ENCODE results near the gene APC2.

APC2 gene

DNA sequence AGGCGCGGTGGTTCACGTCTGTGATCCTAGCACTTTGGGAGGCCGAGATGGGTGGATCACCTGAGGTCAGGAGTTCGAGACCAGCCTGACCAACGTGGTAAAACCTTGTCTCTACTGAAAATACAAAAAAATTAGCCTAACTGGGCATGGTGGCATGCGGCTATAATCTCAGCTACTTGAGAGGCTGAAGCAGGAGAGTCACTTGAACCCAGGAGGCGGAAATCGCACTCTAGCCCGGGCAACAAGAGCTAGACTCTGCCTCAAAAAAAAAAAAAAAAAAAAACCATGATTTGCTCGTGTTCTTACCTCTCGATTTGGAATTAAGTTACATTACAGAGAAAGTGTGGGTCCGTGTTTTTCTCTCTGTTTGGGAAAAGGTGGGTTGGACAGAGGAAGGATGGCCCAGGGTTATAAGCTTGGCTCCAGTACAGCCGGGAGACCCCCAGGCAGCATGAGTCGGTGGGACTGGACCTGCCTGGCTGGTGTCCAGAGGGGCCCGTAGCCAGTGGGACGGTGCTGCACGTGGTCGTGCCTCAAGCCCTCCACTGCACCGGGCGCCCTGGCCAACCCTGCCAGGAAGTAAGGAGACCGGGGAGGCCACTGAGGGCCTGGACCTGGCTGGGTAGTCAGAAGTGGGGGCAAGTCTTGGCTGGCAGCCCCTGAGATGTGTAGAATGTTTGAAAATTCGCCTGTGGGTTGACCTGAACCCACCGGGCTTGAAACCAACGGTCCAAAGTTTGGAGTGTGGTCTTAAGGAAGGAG is 8.1 kb upstream of the APC2 start:
- no peak for DNase-seq (ENCODE audit: low read depth)
- no peak overlapping the region for H3K4me3 ChIP-seq (ENCODE audit: low read depth, low read length)

DNA sequence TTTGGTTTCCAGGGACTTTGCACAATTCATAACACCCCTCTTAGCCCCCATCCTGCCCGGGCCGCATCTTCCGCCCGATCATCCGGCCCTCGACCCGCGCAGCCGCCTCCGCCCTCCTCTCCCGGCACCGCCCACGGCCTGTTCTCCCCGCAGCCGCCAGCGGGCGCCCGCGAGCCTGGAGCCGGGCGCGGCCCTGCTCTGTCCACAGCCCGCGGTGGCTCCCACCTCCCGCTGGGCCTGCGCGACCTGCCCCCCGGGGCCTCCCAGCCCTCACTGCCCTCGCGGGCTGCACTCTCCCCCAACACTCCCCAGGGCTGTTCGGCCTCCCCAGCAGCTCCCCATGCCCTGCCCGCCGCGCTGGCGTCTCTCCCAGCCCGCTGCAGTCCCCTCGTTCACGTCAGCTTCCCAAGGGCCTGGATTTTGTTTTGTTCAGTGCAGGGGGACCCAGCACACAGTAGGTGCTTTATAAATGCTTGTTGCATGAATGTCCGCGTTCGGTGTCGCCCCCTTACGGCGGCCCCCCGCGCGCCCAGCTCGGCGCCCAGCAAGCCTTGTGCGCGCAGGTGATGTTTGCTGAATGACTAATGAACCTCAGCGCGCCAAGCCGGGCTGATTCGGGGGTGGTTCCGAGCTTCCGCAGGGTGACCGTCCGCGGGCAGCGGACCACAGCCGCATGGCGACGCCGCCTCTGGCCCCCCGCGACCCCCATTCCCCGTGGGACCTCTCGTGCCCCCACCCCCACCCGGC is 4.6 kb upstream of the APC2 start:
- H3K4me3 ChIP-seq (ENCODE audit: low read depth, low read length) = peak overlapping the region; percentile 36
- DNase-seq (ENCODE audit: low read depth) = no peak

- peak overlapping the region; percentile 36 for H3K4me3 ChIP-seq (ENCODE audit: low read depth, low read length)
Observed at GRCh38 chr19:1445932-1446712, 3.8 kb upstream of the APC2 start.

DNA sequence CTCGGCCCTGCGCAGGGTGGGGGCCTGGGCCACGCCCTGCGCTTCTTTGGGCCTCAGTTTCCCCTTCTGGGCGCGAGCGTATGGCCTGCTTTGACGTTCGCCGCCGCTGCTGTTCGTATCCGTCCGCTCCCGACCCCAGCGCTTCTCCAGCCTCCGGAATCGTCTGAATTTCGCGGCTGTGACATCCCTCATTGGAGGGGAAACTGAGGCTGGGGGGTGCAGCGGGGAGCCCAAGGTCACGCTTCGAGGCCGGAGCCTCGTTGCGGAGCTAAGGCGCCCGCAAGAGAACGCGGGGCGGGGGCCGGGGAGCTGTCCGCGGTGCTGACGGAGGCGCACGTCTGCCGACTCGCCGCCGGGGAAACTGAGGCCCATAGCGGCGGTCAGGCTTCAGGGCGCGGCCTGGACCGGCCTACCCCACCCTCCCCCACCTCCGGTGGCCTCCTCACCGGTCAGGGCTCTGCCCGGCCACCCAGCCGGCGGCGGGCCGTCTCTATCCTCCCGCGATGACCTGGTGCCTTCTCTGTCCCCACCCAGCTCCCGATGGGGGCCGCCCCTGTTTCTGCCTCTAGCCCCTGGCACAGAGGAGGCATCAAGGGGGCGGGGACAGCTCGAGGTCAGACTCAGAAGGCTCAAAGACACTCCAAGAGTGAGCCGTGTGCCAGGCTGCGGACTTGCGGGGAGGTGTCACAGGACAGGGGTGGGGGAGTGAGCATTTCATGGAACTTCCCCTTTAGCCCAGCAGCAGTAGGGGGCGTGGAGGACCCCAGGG is 3.0 kb upstream of the APC2 start:
- peak overlapping the region; percentile 36 for H3K4me3 ChIP-seq (ENCODE audit: low read depth, low read length)
- no peak for DNase-seq (ENCODE audit: low read depth)

More at GRCh38 chr19:1445932-1446712, 3.8 kb upstream of the APC2 start:
- DNase-seq (ENCODE audit: low read depth) = no peak

DNA sequence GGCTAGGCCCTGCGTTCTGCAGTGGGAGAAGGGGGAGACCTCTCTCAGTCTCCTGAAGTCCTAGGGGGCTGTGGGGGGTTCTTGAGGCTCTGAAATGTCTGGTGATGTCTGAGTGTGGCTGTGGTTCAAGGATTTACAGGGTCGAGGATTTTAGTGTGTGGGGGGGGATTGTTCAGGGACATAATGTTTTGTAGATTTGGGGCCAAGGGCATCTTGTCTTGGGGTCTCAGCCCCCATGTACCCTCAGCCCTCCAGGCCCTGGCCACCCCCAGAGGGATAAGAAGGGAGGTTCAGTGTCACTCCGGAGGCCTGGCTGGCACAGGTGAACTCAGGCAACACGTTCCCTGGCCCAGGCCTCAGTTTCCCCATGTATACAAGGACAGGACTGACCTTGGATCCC is 2.4 kb upstream of the APC2 start:
- H3K4me3 ChIP-seq (ENCODE audit: low read depth, low read length) = no peak overlapping the region
- DNase-seq (ENCODE audit: low read depth) = no peak

- H3K4me3 ChIP-seq (ENCODE audit: low read depth, low read length) = no peak overlapping the region
- DNase-seq (ENCODE audit: low read depth) = no peak
Observed at GRCh38 chr19:1447944-1448343, 2.0 kb upstream of the APC2 start.

DNA sequence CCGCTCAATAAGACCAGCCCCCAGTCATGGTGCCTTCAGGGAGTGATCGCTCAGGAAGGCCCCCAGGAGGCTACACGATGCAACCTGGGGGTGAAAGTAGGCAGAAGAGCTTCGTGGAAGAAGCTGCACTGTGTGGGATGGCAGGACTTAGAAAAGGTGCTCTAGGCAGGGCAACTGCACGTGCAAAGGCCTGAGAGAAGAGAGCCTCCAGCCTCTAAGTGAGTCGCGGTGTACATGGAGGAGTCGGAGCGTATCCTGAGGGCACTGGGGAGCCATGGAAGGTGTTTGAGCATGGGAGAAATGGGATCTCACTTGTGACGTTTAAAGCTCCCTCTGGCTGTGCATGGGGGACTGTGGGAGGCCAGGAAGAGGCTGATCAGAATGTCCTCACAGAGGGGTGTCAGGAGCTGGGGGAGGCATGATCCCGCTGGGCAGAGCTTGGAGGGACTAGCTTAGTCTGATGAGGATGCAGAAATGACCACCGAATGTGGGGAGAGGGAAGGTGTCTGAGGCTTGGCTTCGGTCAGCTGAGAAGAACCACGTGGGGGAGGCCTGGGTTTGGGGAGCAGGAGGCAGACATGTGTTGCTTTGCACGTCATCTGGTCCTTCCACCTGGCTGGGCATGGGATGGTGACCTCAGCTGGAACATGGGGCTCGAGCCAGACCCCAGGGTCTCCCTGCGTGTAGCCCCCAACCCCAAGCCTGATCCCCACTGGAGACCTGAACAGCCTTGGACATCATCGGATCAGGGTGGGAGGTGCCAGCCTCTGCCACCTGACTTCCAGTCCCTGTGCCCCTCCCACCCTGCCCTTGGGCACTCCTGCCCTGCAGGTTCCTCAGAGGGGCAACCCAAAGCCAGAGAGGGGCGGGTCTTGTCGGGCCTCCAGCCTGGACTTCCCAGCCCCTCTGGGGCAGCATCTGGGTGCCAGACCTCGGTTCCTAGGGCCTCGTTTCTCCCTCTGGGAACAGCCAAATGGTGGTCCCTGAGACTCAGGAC is 1.1 kb downstream of the APC2 start:
- no peak overlapping the region for H3K4me3 ChIP-seq (ENCODE audit: low read depth, low read length)
- no peak for DNase-seq (ENCODE audit: low read depth)

DNA sequence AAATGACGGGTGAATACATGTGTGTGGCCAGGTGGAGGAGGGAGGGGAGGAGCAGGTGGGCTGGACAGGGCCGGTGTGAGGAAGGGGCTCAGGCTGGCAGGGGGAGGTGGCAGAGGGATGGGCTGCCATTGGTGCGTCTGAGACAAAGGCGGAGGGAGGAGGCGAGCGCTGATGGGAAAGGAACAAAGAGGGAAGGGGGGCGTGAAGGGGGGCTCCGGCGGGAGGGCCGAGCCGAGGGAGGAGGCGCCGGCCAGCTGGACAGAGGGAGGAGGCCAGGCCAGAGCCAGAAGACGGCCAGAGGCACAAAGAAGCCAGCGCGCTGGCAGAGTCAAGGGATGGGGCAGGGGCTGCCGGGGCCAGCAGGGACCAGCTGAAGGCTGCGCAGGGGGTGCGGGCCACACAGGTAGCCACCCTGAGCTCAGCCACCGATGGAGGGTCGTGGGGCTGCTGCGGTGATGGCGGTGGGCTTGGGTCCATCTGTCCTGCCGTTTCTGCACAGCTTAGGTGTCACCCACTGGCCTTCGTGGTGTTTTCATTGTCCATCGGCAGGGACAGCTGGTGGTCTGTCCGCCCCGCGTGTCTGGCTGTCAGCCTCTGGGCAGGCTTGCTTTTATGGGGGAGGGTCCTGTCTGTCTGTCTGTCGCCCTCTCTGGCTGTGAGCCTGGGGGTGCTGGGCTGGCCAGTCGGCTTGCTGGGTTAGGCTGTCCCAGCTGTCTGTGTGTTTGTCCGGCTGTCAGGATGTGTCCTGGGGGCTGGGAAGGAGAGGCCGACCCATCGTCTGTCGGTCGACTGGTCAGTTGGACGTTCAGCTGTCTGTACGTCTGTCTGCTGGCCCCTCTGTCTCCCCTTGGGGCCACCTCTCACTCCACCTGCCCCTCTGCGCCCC is 2.2 kb downstream of the APC2 start:
- no peak for DNase-seq (ENCODE audit: low read depth)
- no peak overlapping the region for H3K4me3 ChIP-seq (ENCODE audit: low read depth, low read length)

- no peak overlapping the region for H3K4me3 ChIP-seq (ENCODE audit: low read depth, low read length)
- DNase-seq (ENCODE audit: low read depth) = no peak
Observed at GRCh38 chr19:1452802-1453524, 3.0 kb downstream of the APC2 start.

GRCh38 chr19:1453525-1454364 is 3.8 kb downstream of the APC2 start:
- H3K4me3 ChIP-seq (ENCODE audit: low read depth, low read length) = no peak overlapping the region
- DNase-seq (ENCODE audit: low read depth) = no peak

DNA sequence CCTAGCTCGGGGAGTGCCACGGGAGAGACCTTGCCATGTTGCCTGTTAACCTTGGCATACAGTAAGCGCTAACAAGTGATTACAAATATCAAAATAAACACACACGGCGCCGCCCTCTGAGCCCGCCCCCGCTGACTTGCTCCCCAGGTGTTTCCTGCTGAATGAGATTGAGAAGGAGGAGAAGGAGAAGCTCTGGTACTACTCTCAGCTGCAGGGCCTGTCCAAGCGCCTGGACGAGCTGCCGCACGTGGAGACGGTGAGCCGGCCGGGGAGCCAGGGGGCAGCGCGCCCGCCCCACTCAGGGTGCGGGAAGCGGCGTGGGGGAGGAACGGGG is 5.0 kb downstream of the APC2 start:
- DNase-seq (ENCODE audit: low read depth) = no peak
- no peak overlapping the region for H3K4me3 ChIP-seq (ENCODE audit: low read depth, low read length)

DNA sequence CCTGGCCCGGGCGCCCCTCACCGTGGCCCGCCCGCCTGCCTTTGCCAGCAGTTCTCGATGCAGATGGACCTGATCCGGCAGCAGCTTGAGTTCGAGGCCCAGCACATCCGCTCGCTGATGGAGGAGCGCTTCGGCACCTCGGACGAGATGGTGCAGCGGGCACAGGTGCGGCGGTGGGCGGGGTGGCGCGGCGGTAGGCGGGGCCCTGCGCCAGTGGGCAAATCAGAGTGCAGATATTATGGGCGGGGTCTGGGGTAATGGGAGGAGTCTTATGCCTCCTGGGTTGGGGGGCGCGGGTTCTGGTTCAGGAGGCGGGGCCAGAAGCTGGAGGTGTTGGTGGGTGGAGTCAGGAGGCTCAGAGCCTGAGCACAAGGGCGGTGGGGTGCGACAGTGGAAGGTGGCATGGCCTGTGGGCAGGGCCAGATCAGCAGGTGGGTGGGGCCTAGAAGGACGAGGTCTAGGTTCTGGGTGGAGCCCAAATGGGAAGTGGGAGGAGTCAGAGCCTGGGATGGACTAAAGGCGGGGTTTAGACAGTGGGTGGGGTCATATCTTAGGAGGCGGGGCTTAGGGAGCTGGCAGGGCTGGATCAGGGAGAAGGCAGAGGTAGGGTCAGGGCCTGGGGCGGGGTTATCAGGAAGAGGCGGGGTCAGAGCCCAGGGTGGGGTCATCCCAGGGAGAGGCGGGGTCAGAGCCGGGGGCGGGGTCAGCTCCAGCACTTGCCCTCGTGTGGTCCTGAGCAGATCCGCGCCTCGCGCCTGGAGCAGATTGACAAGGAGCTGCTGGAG is 5.6 kb downstream of the APC2 start:
- no peak overlapping the region for H3K4me3 ChIP-seq (ENCODE audit: low read depth, low read length)
- DNase-seq (ENCODE audit: low read depth) = no peak

DNA sequence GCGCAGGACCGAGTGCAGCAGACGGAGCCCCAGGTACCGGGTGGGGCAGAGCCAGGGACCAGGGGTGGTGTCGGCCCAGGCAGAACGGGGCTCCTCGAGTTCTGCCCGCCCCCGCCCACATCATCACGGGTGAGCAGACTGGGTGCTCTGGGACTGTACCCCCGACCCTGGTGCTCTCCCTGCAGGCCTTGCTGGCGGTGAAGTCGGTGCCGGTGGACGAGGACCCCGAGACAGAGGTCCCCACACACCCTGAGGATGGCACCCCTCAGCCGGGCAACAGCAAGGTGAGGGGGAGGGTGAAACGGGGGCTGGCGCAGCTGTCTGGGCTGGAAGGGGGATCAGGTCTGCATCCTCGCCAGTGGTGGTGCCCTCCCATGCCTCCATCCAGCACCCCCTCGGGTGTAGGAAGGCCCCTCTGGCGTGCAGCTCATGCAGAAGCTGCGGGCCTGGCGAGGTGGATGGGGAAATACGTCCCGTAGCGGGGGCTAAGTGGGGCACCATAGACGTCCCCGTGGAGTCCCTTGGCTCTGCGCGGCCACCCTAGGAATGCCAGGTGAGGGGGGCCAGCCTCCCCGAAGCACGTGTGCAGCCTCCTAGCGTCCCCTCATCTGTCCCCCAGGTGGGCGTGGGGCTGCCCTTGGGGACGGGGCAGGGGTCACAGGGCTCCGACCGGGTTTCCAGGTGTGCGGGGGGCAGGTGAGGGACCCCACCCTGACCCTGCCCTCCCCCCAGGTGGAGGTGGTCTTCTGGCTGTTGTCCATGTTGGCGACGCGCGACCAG is 6.4 kb downstream of the APC2 start:
- no peak overlapping the region for H3K4me3 ChIP-seq (ENCODE audit: low read depth, low read length)
- DNase-seq (ENCODE audit: low read depth) = no peak

GRCh38 chr19:1457031-1457739 is 7.3 kb downstream of the APC2 start:
- H3K4me3 ChIP-seq (ENCODE audit: low read depth, low read length) = no peak overlapping the region
- DNase-seq (ENCODE audit: low read depth) = no peak

Measured in skeletal muscle cell (primary cell).